ENCODE results near the gene ACTR3C. TPM values are rescaled to one million over a fixed set of nuclear protein-coding genes. Genes with fewer than 3 reads are reported as not detected.

Gene ACTR3C
- total and polyA plus RNA-seq, 2 experiments from 2014 or later: 1.5 to 3.5 TPM

- TF ChIP-seq EZH2phosphoT487 (IDR thresholded peaks at IDR 0.05; ENCODE audit: unreplicated experiment) (no peak), ETS1 (IDR thresholded peaks at IDR 0.05) (no peak), CREB1 (CRISPR knock-in tag; IDR thresholded peaks at IDR 0.05; ENCODE audit: low read depth) (no peak), STAT1 (IDR thresholded peaks at IDR 0.05; ENCODE audit: unreplicated experiment) (no peak)
Measured at GRCh38 chr7:150339409-150339809, 16.1 kb upstream of the ACTR3C start (continued).

- ATAC-seq (no peak), DNase-seq (ENCODE audit: low spot score) (no peak)
- H3F3A ChIP-seq (replicated peaks; ENCODE audit: low read depth): peaks cover 22% of the 10 kb centered on the region
- no peaks in the 10 kb centered on the region; the same call in 1 of the 2 replicates for H4K20me1 ChIP-seq (replicated peaks; ENCODE audit: insufficient read depth)
- H3K4me1 ChIP-seq (ENCODE audit: insufficient read depth): peaks cover 52% of the 10 kb centered on the region
- H3K27me3 ChIP-seq (ENCODE audit: insufficient read depth): peaks cover 16% of the 10 kb centered on the region
- no peak overlapping the region for H3K27ac Mint-ChIP-seq
- peaks cover 34% of the 10 kb centered on the region for H3K27me3 Mint-ChIP-seq (ENCODE audit: insufficient read depth, low read depth, poor library complexity)
- TF ChIP-seq EZH2 (IDR thresholded peaks at IDR 0.05; ENCODE audit: low read depth, unreplicated experiment) (no peak), REST (IDR thresholded peaks at IDR 0.05; ENCODE audit: unreplicated experiment) (no peak), CTCF (conservative IDR thresholded peaks at IDR 0.05; ENCODE audit: low read depth in 2 of 2) (no peak), CREB1 (CRISPR knock-in tag; IDR thresholded peaks at IDR 0.05; ENCODE audit: low read depth) (no peak), JUNB (IDR thresholded peaks at IDR 0.05; ENCODE audit: unreplicated experiment) (no peak), ZNF114 (CRISPR knock-in tag; IDR thresholded peaks at IDR 0.05) (no peak)
- peaks cover 4% of the 10 kb centered on the region; the same call in 1 of the 2 replicates for H3K36me3 ChIP-seq (ENCODE audit: insufficient read depth)
- no peak overlapping the region for H3K4me2 ChIP-seq
- H3K9me2 ChIP-seq (ENCODE audit: insufficient read depth): no peaks in the 10 kb centered on the region
- no peak overlapping the region for H3K4me3 ChIP-seq
- peak overlapping the region; percentile 39; the same call in 1 of the 2 replicates for H3K27ac ChIP-seq (ENCODE audit: low read depth)
- H2AFZ ChIP-seq: no peak overlapping the region
- H3K4me3 Mint-ChIP-seq: peak overlapping the region; percentile 23; the same call in 1 of the 3 replicates
- H3K9me3 Mint-ChIP-seq: peaks cover 8% of the 10 kb centered on the region
- peaks cover 28% of the 10 kb centered on the region for H3K79me2 ChIP-seq (replicated peaks; ENCODE audit: insufficient read depth)
- H3K4me1 Mint-ChIP-seq: peaks cover 75% of the 10 kb centered on the region
- H3K36me3 Mint-ChIP-seq (ENCODE audit: low read depth): peaks cover 55% of the 10 kb centered on the region
Measured at GRCh38 chr7:150338166-150338829, 15.0 kb upstream of the ACTR3C start.
